Measurements from ENCODE around the gene SERPINE1. TPM values are rescaled to one million over a fixed set of nuclear protein-coding genes. Genes with fewer than 3 reads are reported as not detected.
"Not testable (repeated sequence)": the region's sequence is repeated elsewhere in the genome, so short reads cannot be mapped to it uniquely, and the experiment has no call there.

Gene SERPINE1
- total RNA-seq, 1 donor from 2014 or later = 1.5 TPM

DNA sequence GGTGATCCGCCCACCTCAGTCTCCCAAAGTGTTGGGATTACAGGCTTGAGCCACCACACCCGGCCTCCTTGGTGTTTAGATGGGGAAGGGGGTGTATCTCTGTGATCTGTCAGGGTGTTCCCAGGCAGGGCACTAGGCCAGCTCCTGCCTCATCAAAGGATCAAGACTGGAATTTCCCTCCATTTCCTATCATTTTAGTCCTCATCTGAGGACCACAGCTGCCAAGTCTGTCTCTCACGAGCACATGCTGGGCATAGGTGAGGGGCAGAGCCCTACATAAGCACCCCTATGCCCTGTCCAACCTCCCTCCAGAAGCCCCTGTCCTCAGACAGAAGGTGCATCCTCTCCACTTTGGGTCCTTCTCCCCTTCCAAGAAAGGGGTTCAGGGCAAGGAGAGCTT, 22.1 kb upstream of the SERPINE1 start:
- H3K9me3 Mint-ChIP-seq = no peaks in the 10 kb centered on the region
- no peak overlapping the region for H3K27ac Mint-ChIP-seq

DNA sequence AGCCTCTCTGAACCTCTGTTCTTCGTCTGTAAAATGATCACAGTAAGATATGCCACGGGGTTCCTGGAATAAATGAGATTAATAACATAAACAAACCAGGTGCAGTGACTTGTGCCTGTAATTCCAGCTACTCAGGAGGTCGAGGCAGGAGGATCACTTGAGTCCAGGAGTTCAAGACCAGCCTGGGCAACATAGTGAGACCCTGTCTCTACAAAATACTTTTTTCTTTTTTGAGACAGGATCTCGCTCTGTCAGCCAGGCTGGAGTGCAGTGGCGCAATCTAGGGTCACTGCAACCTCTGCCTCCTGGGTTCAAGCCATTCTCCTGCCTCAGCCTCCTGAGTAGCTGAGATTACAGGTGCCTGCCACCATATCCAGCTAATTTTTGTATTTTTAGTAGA, 21.7 kb upstream of the SERPINE1 start:
- not testable (repeated sequence) for H3K4me1 Mint-ChIP-seq (ENCODE audit: unreplicated experiment); DNase-seq (ENCODE audit: extremely low spot score, unreplicated experiment); H3K36me3 Mint-ChIP-seq; H3K9me3 Mint-ChIP-seq; H3K27ac Mint-ChIP-seq; H3K27me3 Mint-ChIP-seq; H3K4me3 Mint-ChIP-seq

More for the DNA sequence above, 22.1 kb upstream of the SERPINE1 start:
- H3K4me1 Mint-ChIP-seq (ENCODE audit: unreplicated experiment) = peaks cover 4% of the 10 kb centered on the region
- H3K4me3 Mint-ChIP-seq = no peak overlapping the region
- TF ChIP-seq, protein P1, sequence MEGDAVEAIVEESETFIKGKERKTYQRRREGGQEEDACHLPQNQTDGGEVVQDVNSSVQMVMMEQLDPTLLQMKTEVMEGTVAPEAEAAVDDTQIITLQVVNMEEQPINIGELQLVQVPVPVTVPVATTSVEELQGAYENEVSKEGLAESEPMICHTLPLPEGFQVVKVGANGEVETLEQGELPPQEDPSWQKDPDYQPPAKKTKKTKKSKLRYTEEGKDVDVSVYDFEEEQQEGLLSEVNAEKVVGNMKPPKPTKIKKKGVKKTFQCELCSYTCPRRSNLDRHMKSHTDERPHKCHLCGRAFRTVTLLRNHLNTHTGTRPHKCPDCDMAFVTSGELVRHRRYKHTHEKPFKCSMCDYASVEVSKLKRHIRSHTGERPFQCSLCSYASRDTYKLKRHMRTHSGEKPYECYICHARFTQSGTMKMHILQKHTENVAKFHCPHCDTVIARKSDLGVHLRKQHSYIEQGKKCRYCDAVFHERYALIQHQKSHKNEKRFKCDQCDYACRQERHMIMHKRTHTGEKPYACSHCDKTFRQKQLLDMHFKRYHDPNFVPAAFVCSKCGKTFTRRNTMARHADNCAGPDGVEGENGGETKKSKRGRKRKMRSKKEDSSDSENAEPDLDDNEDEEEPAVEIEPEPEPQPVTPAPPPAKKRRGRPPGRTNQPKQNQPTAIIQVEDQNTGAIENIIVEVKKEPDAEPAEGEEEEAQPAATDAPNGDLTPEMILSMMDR (conservative IDR thresholded peaks at IDR 0.05) = no peak
- no peak for DNase-seq (ENCODE audit: extremely low spot score, unreplicated experiment)
- peaks cover 5% of the 10 kb centered on the region for H3K27me3 Mint-ChIP-seq
- no peaks in the 10 kb centered on the region for H3K36me3 Mint-ChIP-seq

DNA sequence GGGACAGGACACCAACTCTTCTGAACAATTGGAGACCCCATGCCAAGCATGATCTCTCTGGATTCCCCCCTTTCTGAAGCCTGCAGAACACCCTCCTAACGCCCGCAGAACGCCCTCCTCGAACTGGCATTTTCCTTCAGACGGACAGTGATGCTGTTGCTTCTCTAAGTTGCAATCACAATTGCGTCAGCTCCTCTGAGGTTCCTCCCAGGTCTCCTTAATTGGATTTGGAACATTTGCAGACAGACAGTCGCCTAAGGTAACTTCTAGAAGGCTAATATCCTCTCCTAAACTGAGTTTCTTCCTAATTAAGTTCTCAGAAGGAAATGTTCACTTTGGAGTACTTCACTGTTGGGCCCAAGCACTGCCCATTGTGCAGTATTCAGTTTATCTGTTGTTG, 20.5 kb upstream of the SERPINE1 start:
- TF ChIP-seq, protein P1 (conservative IDR thresholded peaks at IDR 0.05) = no peak
- no peaks in the 10 kb centered on the region for H3K4me1 Mint-ChIP-seq (ENCODE audit: unreplicated experiment)
- peaks cover 5% of the 10 kb centered on the region for H3K27me3 Mint-ChIP-seq
- no peaks in the 10 kb centered on the region for H3K36me3 Mint-ChIP-seq
- H3K4me3 Mint-ChIP-seq = no peak overlapping the region
- H3K27ac Mint-ChIP-seq = no peak overlapping the region
- DNase-seq (ENCODE audit: extremely low spot score, unreplicated experiment) = no peak
- no peaks in the 10 kb centered on the region for H3K9me3 Mint-ChIP-seq

DNA sequence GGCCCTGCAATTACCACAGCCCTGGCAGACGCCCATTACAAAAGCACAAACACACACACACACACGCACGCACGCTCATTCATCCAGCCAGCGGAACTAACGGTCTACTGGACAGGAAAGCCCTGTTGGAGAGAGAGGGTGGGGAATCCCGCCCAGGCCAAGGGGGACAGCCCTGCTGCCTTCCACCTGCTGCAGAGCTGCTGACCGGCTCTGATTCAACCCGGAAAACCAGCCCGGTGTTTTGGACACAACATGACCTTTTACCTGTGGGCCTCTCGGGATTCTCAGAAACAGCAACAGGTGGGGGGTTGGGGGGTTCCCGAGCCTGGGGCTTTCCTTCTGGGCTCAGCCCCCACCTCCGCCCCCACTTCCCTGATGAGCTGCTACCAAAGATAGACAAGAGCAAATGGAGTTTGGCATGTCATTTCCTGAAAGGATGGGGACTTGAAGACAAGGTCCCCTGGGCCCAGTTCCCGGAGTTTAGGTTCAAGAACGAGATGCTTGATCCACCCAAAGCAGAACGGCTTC, 18.5 kb upstream of the SERPINE1 start:
- TF ChIP-seq, protein P1 (conservative IDR thresholded peaks at IDR 0.05) = no peak
- no peaks in the 10 kb centered on the region for H3K9me3 Mint-ChIP-seq
- no peaks in the 10 kb centered on the region for H3K36me3 Mint-ChIP-seq
- H3K27me3 Mint-ChIP-seq = peaks cover 5% of the 10 kb centered on the region
- no peaks in the 10 kb centered on the region for H3K4me1 Mint-ChIP-seq (ENCODE audit: unreplicated experiment)
- no peak overlapping the region for H3K27ac Mint-ChIP-seq
- H3K4me3 Mint-ChIP-seq = no peak overlapping the region
- DNase-seq (ENCODE audit: extremely low spot score, unreplicated experiment) = no peak

DNA sequence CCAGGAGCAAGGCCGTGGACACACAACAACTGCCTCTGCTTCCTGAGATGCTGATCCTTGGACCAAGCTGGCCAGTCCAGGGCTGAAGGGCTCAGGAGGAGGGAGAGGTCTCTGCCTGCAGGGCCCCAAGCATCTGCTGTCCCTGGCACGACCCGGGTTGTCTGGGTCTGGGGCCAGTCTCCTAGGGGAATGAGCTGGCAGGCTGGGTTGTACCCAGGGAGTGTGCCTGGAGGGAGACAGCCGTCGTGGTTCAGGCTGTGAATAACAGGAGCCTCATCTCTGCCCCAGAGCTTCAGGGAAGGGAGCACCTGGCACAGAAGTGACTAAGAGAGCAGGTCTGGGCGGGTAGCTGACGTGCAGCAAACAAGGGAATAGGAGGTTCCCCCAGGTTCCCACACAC, 17.9 kb upstream of the SERPINE1 start:
- Mint-ChIP-seq H3K4me3 (no peak overlapping the region), H3K36me3 (no peaks in the 10 kb centered on the region)
- DNase-seq (ENCODE audit: extremely low spot score, unreplicated experiment) = no peak

DNA sequence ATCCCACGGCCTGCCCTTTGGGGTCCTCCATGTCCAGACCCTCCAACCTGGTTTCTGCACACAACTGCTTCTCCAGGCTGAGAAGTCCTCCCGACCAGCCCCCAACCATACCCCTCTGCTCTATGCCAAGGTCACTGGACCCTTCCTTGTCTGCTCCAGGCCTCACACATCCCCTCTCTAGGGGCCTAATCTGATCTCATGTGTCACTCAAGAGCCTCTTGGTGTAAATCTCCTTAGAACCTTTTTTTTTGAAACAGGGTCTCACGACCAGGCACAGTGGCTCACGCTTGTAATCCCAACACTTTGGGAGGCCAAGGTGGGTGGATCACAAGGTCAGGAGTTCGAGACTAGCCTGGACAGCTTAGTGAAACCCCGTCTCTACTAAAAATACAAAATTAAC, 17.5 kb upstream of the SERPINE1 start:
- DNase-seq (ENCODE audit: extremely low spot score, unreplicated experiment) = no peak
- no peak overlapping the region for H3K27ac Mint-ChIP-seq
- TF ChIP-seq, protein P1 (conservative IDR thresholded peaks at IDR 0.05) = no peak
- no peaks in the 10 kb centered on the region for H3K9me3 Mint-ChIP-seq
- H3K4me1 Mint-ChIP-seq (ENCODE audit: unreplicated experiment) = no peaks in the 10 kb centered on the region
- H3K4me3 Mint-ChIP-seq = no peak overlapping the region
- H3K27me3 Mint-ChIP-seq = peaks cover 5% of the 10 kb centered on the region
- H3K36me3 Mint-ChIP-seq = no peaks in the 10 kb centered on the region

More for the DNA sequence above, 17.9 kb upstream of the SERPINE1 start:
- no peak overlapping the region for H3K27ac Mint-ChIP-seq
- peaks cover 5% of the 10 kb centered on the region for H3K27me3 Mint-ChIP-seq
- H3K9me3 Mint-ChIP-seq = no peaks in the 10 kb centered on the region
- TF ChIP-seq, protein P1 (conservative IDR thresholded peaks at IDR 0.05) = no peak
- H3K4me1 Mint-ChIP-seq (ENCODE audit: unreplicated experiment) = no peaks in the 10 kb centered on the region

Data from type B pancreatic cell (in vitro differentiated cells).